C4-2B (cell line): ENCODE results near the gene CAMK4.

Source experiments
- CTCF ChIP-seq: fragments of 450-650 bp; conservative IDR thresholded peaks from 2 replicates; pipeline ENCODE4 v1.5.1; 2017; ENCODE audit warnings: mild to moderate bottlenecking
- ZFX ChIP-seq: fragments of 450-650 bp; IDR thresholded peaks from 2 replicates; pipeline ENCODE4 v1.6.1; 2017

- no peak for TF ChIP-seq CTCF
- TF ChIP-seq ZFX, result no peak
These were observed 268.8 kb downstream of the CAMK4 start for GRCh38 chr5:111493031-111493430.
